ENCODE results near the gene WARS2. TPM values are rescaled to one million over a fixed set of nuclear protein-coding genes. Genes with fewer than 3 reads are reported as not detected.

Gene WARS2
- total RNA-seq, 1 donor from 2014 or later: 13.5 TPM

DNA sequence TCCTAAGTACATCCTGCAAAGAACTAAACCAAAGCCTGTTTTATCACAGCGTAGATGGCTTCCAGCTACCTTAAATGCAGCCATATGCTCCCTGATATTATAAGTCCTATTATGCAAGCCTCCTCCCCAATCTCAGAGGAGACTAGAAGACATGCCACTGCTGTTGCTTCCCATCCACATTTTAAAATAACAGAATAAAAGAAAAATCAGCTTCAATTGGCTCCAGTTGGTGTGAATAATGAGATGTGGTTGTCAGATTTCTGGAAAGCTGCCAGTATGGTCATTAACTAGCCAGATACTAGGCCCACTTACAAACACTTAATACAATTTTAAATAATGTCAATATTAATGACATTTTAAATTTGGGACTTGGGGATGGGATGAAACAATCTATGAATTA lies 25.7 kb downstream of the WARS2 start:
- Histone ChIP-seq H3F3A (ENCODE audit: low read depth) (no peaks in the 10 kb centered on the region), H3K4me2 (no peak overlapping the region), H3K4me3 (no peak overlapping the region), H3K9ac (no peak overlapping the region), H3K4me1 (peaks cover 23% of the 10 kb centered on the region), H4K20me1 (ENCODE audit: low read depth) (no peaks in the 10 kb centered on the region), H3K79me2 (ENCODE audit: low read depth) (no peaks in the 10 kb centered on the region), H3K27me3 (no peaks in the 10 kb centered on the region), H3K36me3 (no peaks in the 10 kb centered on the region), H3K9me3 (ENCODE audit: low read depth) (no peaks in the 10 kb centered on the region), H3K27ac (no peak overlapping the region), H2AFZ (replicated peaks) (no peak overlapping the region)
- peaks cover 5% of the 10 kb centered on the region for H3K9me3 Mint-ChIP-seq
- TF ChIP-seq EZH2 (IDR thresholded peaks at IDR 0.05) (no peak), EZH2phosphoT487 (IDR thresholded peaks at IDR 0.05) (no peak), CTCF (IDR thresholded peaks at IDR 0.05) (no peak)
- H3K36me3 Mint-ChIP-seq: no peaks in the 10 kb centered on the region
- no peak overlapping the region for H3K4me3 Mint-ChIP-seq
- no peak for DNase-seq (ENCODE audit: low spot score)
- H3K27ac Mint-ChIP-seq: no peak overlapping the region
- H3K4me1 Mint-ChIP-seq: peaks cover 13% of the 10 kb centered on the region
- H3K27me3 Mint-ChIP-seq (ENCODE audit: insufficient read depth, low read depth): peaks cover 2% of the 10 kb centered on the region

GRCh38 chr1:119112791-119113190 lies 27.7 kb downstream of the WARS2 start:
- H3K27ac ChIP-seq: no peak overlapping the region
- H3F3A ChIP-seq (ENCODE audit: low read depth): no peaks in the 10 kb centered on the region
- no peak overlapping the region for H3K4me2 ChIP-seq
- no peak overlapping the region for H2AFZ ChIP-seq (replicated peaks)
- H4K20me1 ChIP-seq (ENCODE audit: low read depth): no peaks in the 10 kb centered on the region
- Mint-ChIP-seq H3K36me3 (no peaks in the 10 kb centered on the region), H3K27me3 (ENCODE audit: insufficient read depth, low read depth) (peaks cover 2% of the 10 kb centered on the region), H3K9me3 (peaks cover 2% of the 10 kb centered on the region), H3K4me1 (peaks cover 13% of the 10 kb centered on the region), H3K4me3 (no peak overlapping the region), H3K27ac (no peak overlapping the region)
- TF ChIP-seq CTCF (IDR thresholded peaks at IDR 0.05): no peak
- TF ChIP-seq EZH2phosphoT487 (IDR thresholded peaks at IDR 0.05): no peak
- no peak for TF ChIP-seq EZH2 (IDR thresholded peaks at IDR 0.05)
- H3K4me3 ChIP-seq: no peak overlapping the region
- H3K79me2 ChIP-seq (ENCODE audit: low read depth): no peaks in the 10 kb centered on the region
- H3K36me3 ChIP-seq: no peaks in the 10 kb centered on the region
- H3K9me3 ChIP-seq (ENCODE audit: low read depth): no peaks in the 10 kb centered on the region
- no peak for DNase-seq (ENCODE audit: low spot score)
- H3K4me1 ChIP-seq: peaks cover 23% of the 10 kb centered on the region
- no peak overlapping the region for H3K9ac ChIP-seq
- no peaks in the 10 kb centered on the region for H3K27me3 ChIP-seq

- no peaks in the 10 kb centered on the region for H3F3A ChIP-seq (ENCODE audit: low read depth)
- no peak overlapping the region for H3K27ac Mint-ChIP-seq
- H2AFZ ChIP-seq (replicated peaks): no peak overlapping the region
- peaks cover 2% of the 10 kb centered on the region for H3K27me3 Mint-ChIP-seq (ENCODE audit: insufficient read depth, low read depth)
- H3K4me3 ChIP-seq: no peak overlapping the region
- H3K36me3 Mint-ChIP-seq: no peaks in the 10 kb centered on the region
- no peak for DNase-seq (ENCODE audit: low spot score)
- H3K27ac ChIP-seq: no peak overlapping the region
- peaks cover 13% of the 10 kb centered on the region for H3K4me1 Mint-ChIP-seq
- no peak overlapping the region for H3K4me2 ChIP-seq
- no peaks in the 10 kb centered on the region for H3K27me3 ChIP-seq
- no peak overlapping the region for H3K4me3 Mint-ChIP-seq
- peaks cover 2% of the 10 kb centered on the region for H3K9me3 Mint-ChIP-seq
- H3K9me3 ChIP-seq (ENCODE audit: low read depth): no peaks in the 10 kb centered on the region
- no peaks in the 10 kb centered on the region for H3K36me3 ChIP-seq
- H3K4me1 ChIP-seq: peaks cover 23% of the 10 kb centered on the region
- no peak for TF ChIP-seq EZH2phosphoT487 (IDR thresholded peaks at IDR 0.05)
- TF ChIP-seq EZH2 (IDR thresholded peaks at IDR 0.05): no peak
- no peak for TF ChIP-seq CTCF (IDR thresholded peaks at IDR 0.05)
- no peaks in the 10 kb centered on the region for H3K79me2 ChIP-seq (ENCODE audit: low read depth)
- H4K20me1 ChIP-seq (ENCODE audit: low read depth): no peaks in the 10 kb centered on the region
- H3K9ac ChIP-seq: no peak overlapping the region
Observed at GRCh38 chr1:119112244-119112643, 28.2 kb downstream of the WARS2 start.

Data from neural progenitor cell (in vitro differentiated cells).